Cardiac fibroblast (primary cell): ENCODE measurements around the gene OVOL2.
"Not testable (repeated sequence)": the region's sequence is repeated elsewhere in the genome, so short reads cannot be mapped to it uniquely, and the experiment has no call there.

Experiments
- DNase-seq, 2 donors: peaks; one replicate each; pipeline versions ENCODE4 v3.0.0 to v3.0.0-alpha.2; 2010; ENCODE audit warnings: low read depth in 2 of 2
- H3K4me3 ChIP-seq, 2 donors: replicated peaks in 1 of 2; 1 replicate in 1 of 2; 2 replicates in 1 of 2; pipeline ENCODE4 v1.5.1; 2011; ENCODE audit warnings: low read depth in 2 of 2, low read length in 2 of 2, mild to moderate bottlenecking in 2 of 2, moderate library complexity in 1 of 2
- CTCF ChIP-seq: IDR thresholded peaks from one replicate; pipeline ENCODE4 v1.5.1; 2011; ENCODE audit warnings: low read depth, mild to moderate bottlenecking, low read length, inconsistent platforms

OVOL2 gene

DNA sequence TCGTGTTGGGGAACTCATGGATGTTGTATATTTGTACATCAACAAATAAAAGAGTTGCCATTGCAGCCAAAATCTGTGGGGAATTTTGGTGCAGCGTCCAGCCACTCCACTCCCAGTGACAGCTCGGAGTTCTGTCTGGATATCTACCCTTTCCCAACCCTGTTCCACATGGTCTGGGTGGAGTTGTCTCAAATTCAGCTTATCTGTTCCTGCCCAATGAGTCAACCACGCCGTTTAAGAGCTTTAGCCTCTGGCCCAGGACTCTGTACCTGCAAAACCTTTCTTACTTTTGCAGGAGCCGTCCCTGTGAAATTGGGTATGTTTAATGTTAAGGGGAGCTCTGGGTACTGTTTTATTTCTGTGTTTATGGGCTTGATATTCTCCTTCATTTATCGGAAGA, 33.9 kb upstream of the OVOL2 start:
- H3K4me3 ChIP-seq = no peak overlapping the region
- no peak for DNase-seq
- no peak for TF ChIP-seq CTCF

DNA sequence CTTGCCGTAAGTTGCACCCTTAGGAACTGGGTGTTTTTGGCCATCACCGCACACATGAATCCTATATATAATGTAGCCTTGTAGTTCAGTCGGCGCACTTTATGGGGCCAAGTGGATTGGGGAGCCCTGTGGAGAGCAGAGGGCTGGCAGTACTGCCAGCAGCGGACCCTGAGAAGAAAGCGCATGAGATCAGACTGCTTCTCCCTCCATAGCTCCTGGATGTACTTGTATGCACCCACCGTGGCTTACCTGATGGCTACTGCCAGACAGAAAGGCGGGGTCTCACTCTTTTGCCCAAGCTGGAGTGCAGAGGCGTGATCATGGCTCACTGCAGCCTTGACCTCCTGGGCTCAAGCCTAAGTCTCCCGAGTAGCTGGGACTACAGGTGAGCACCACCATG, 32.8 kb upstream of the OVOL2 start:
- H3K4me3 ChIP-seq = no peak overlapping the region
- DNase-seq = no peak
- no peak for TF ChIP-seq CTCF

DNA sequence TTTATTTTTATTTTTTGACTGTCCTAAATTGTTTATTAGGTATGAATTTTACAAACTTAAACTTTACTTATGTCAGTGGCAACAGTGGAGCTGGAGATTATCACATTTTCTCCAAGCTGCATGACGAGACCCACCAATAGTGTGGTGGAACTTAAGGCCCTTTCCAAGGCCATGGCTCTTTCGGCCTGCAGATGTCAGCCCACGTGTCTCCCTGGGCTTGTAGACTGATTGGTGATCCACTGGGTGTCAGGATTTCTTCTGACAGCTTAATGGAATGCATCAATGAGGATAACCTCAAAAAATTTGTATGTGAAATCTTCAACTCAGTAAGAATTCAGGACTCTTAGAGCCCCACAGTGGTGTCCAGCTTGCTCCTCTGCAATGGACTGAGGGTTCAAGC, 32.3 kb upstream of the OVOL2 start:
- no peak overlapping the region for H3K4me3 ChIP-seq
- DNase-seq = no peak
- TF ChIP-seq CTCF = no peak

- DNase-seq, H3K4me3 ChIP-seq: not testable (repeated sequence)
Measured at GRCh38 chr20:18088841-18089240, 31.1 kb upstream of the OVOL2 start.

DNA sequence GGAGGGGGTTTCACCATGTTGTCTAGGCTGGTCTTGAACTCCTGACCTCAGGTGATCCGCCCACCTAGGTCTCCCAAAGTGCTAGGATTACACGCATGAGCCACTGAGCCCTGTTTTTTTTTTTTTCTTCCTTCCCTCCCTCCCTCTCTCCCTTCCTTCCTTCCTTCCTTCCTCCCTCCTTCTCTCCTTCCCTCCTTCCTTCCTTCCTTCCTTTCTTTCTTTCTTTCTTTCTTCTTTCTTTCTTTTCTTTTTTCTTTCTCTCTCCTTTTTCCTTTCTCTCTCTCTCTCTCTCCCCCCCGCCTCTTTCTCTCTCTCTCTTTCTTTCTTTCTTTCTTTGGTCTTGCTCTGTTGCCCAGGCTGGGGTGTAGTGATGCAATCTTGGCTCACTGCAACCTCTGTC, 30.6 kb upstream of the OVOL2 start:
- DNase-seq, H3K4me3 ChIP-seq: not testable (repeated sequence)

DNA sequence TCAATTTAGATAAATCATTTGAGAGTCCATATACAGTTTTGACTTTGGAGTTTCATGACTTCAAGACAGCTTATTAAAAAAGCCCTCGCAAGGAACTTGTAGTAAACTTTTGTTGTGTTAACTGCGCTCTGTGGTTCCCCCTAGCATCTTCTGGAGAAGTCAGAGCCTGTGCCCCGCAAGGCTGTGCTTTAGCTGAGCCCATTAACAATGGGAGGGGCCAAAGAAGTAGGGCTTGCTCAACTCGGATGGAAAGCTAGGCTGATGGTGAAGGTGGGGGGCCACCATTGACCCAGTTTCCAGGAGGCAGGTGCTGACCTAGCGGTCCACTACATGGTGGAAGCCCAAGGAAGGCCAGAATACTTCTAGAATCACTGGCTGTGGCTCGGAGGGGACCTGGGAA, 29.3 kb upstream of the OVOL2 start:
- TF ChIP-seq CTCF = no peak
- DNase-seq = no peak

GRCh38 chr20:18080836-18081235, 23.1 kb upstream of the OVOL2 start:
- not testable (repeated sequence) for DNase-seq, H3K4me3 ChIP-seq

More for the DNA sequence above, 29.3 kb upstream of the OVOL2 start:
- H3K4me3 ChIP-seq = no peak overlapping the region

GRCh38 chr20:18079756-18080353, 22.1 kb upstream of the OVOL2 start:
- no peak for DNase-seq
- no peak for TF ChIP-seq CTCF
- H3K4me3 ChIP-seq = no peak overlapping the region
